ENCODE measurements around the gene CLCNKB. TPM values are rescaled to one million over a fixed set of nuclear protein-coding genes. Genes with fewer than 3 reads are reported as not detected.

The CLCNKB gene
- total RNA-seq, 1 experiment from 2014 or later, result not detected

GRCh38 chr1:16013220-16013907, 30.2 kb upstream of the CLCNKB start:
- H3K27ac Mint-ChIP-seq (ENCODE audit: unreplicated experiment), result no peak overlapping the region
- Histone ChIP-seq H3K4me3 (ENCODE audit: low read depth, low read length) (no peak overlapping the region), H3K9me3 (no peaks in the 10 kb centered on the region), H3K4me1 (no peaks in the 10 kb centered on the region), H3K36me3 (ENCODE audit: control insufficient read depth, insufficient read depth, low read length) (no peaks in the 10 kb centered on the region), H3K27me3 (replicated peaks; ENCODE audit: control insufficient read depth, insufficient read depth, low read length) (no peaks in the 10 kb centered on the region)
- H3K9me3 Mint-ChIP-seq (ENCODE audit: unreplicated experiment), result no peaks in the 10 kb centered on the region
- ChIA-PET CTCF (interaction anchor here (0.7 kb wide), 1 partner anchor 230 kb away, joined by 4 read pairs; no protein-coding TSS in a partner anchor), POLR2A (no interaction called here)
- no peaks in the 10 kb centered on the region for H3K36me3 Mint-ChIP-seq (ENCODE audit: insufficient read depth, unreplicated experiment)
- intact Hi-C loops (cut with micrococcal nuclease; ENCODE audit: unreplicated experiment), result no loop called here
- no peak for TF ChIP-seq CTCF (IDR thresholded peaks at IDR 0.05; ENCODE audit: insufficient read depth in 1 of 2, low read depth in 1 of 2, low read length in 1 of 2, severe bottlenecking in 1 of 2, unreplicated experiment in 1 of 2)
- no peaks in the 10 kb centered on the region for H3K27me3 Mint-ChIP-seq (ENCODE audit: insufficient read depth, unreplicated experiment)
- BruUV-seq (replicated peaks), result no TSS peak
- H3K4me1 Mint-ChIP-seq (ENCODE audit: low read depth, unreplicated experiment), result no peaks in the 10 kb centered on the region
- no peak for DNase-seq
- H3K4me3 Mint-ChIP-seq (ENCODE audit: unreplicated experiment), result no peak overlapping the region

- no peaks in the 10 kb centered on the region for H3K9me3 Mint-ChIP-seq (ENCODE audit: unreplicated experiment)
- H3K27me3 ChIP-seq (replicated peaks; ENCODE audit: control insufficient read depth, insufficient read depth, low read length), result no peaks in the 10 kb centered on the region
- no peak overlapping the region for H3K4me3 ChIP-seq (ENCODE audit: low read depth, low read length)
- ChIA-PET POLR2A (no interaction called here), CTCF (interaction anchor here (0.7 kb wide), 1 partner anchor 229 kb away, joined by 4 read pairs; no protein-coding TSS in a partner anchor)
- BruUV-seq (replicated peaks), result no TSS peak
- H3K36me3 ChIP-seq (ENCODE audit: control insufficient read depth, insufficient read depth, low read length), result no peaks in the 10 kb centered on the region
- H3K27ac Mint-ChIP-seq (ENCODE audit: unreplicated experiment), result no peak overlapping the region
- DNase-seq, result no peak
- intact Hi-C loops (cut with micrococcal nuclease; ENCODE audit: unreplicated experiment), result no loop called here
- no peaks in the 10 kb centered on the region for H3K4me1 ChIP-seq
- no peaks in the 10 kb centered on the region for H3K36me3 Mint-ChIP-seq (ENCODE audit: insufficient read depth, unreplicated experiment)
- no peak for TF ChIP-seq CTCF (IDR thresholded peaks at IDR 0.05; ENCODE audit: insufficient read depth in 1 of 2, low read depth in 1 of 2, low read length in 1 of 2, severe bottlenecking in 1 of 2, unreplicated experiment in 1 of 2)
- no peaks in the 10 kb centered on the region for H3K4me1 Mint-ChIP-seq (ENCODE audit: low read depth, unreplicated experiment)
- H3K9me3 ChIP-seq, result no peaks in the 10 kb centered on the region
- no peak overlapping the region for H3K4me3 Mint-ChIP-seq (ENCODE audit: unreplicated experiment)
- no peaks in the 10 kb centered on the region for H3K27me3 Mint-ChIP-seq (ENCODE audit: insufficient read depth, unreplicated experiment)
These were observed 29.7 kb upstream of the CLCNKB start for GRCh38 chr1:16013908-16014258.

GRCh38 chr1:16014509-16015482, 28.8 kb upstream of the CLCNKB start:
- POLR2A ChIA-PET, result interaction anchor here (0.6 kb wide), 1 partner anchor 45 kb away, joined by 5 read pairs; no protein-coding TSS in a partner anchor
- CTCF ChIA-PET, result no interaction called here
- Mint-ChIP-seq H3K4me1 (ENCODE audit: low read depth, unreplicated experiment) (no peaks in the 10 kb centered on the region), H3K27ac (ENCODE audit: unreplicated experiment) (no peak overlapping the region), H3K9me3 (ENCODE audit: unreplicated experiment) (no peaks in the 10 kb centered on the region), H3K4me3 (ENCODE audit: unreplicated experiment) (no peak overlapping the region), H3K27me3 (ENCODE audit: insufficient read depth, unreplicated experiment) (no peaks in the 10 kb centered on the region), H3K36me3 (ENCODE audit: insufficient read depth, unreplicated experiment) (no peaks in the 10 kb centered on the region)
- DNase-seq, result no peak
- intact Hi-C loops (cut with micrococcal nuclease; ENCODE audit: unreplicated experiment), result no loop called here
- Histone ChIP-seq H3K9me3 (no peaks in the 10 kb centered on the region), H3K4me3 (ENCODE audit: low read depth, low read length) (no peak overlapping the region), H3K4me1 (no peaks in the 10 kb centered on the region), H3K36me3 (ENCODE audit: control insufficient read depth, insufficient read depth, low read length) (no peaks in the 10 kb centered on the region), H3K27me3 (replicated peaks; ENCODE audit: control insufficient read depth, insufficient read depth, low read length) (no peaks in the 10 kb centered on the region)
- TF ChIP-seq CTCF (IDR thresholded peaks at IDR 0.05; ENCODE audit: insufficient read depth in 1 of 2, low read depth in 1 of 2, low read length in 1 of 2, severe bottlenecking in 1 of 2, unreplicated experiment in 1 of 2), result no peak
- no TSS peak for BruUV-seq (replicated peaks)
